Upper lobe of left lung (tissue), 4 donors: ENCODE results near the gene RAC3.

Experiments
- POLR2AphosphoS5 ChIP-seq, 2 donors: sonication (generic); formaldehyde crosslinking; IDR thresholded peaks; one replicate each; pipeline ENCODE4 v1.5.1; 2017; ENCODE audit warnings: antibody characterized with exemption in 2 of 2
- TF ChIP-seq, protein P1 (sequence below), 6 experiments: fragments of 450-650 bp in 4 of 6; fragments of 200-600 bp in 2 of 6; sonication (generic) in 2 of 6; IDR thresholded peaks; one replicate each; pipeline ENCODE4 v1.5.1; 2016 to 2019; ENCODE audit warnings: antibody characterized with exemption in 6 of 6

DNA sequence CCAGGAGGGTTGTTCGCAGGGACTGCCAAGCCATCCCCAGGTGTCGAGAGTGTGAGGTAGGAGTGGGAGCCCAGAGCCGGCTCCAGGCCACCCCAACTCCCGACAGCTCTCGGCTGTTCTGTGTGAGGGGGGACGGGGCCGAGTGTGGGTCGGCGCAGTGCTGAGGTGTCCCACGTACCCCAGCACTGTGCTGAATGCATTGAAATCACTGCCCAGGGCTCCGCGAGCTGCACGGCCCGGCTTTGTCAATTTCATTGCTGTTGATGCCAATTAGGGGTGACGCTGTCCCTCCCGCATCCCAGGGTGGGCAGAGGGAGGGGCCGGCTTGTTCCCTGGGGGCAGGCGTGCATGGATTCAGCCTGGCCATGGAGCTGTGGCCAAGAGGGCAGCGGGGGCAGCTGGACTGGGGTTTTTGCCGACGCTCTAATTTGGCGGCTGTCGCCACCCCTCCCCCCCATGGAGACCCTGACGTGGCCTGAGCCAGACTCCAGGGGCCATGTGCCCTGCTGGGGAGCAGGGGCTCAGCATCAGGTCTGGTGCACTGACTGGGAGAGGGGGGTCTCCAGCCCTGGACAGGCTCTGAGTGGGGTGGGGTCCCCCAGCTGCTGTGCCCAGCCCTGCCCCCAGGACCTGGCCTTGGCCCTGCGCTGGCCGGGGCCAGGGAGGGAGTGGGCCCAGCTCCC is 23.1 kb upstream of the RAC3 start:
- TF ChIP-seq, protein P1, sequence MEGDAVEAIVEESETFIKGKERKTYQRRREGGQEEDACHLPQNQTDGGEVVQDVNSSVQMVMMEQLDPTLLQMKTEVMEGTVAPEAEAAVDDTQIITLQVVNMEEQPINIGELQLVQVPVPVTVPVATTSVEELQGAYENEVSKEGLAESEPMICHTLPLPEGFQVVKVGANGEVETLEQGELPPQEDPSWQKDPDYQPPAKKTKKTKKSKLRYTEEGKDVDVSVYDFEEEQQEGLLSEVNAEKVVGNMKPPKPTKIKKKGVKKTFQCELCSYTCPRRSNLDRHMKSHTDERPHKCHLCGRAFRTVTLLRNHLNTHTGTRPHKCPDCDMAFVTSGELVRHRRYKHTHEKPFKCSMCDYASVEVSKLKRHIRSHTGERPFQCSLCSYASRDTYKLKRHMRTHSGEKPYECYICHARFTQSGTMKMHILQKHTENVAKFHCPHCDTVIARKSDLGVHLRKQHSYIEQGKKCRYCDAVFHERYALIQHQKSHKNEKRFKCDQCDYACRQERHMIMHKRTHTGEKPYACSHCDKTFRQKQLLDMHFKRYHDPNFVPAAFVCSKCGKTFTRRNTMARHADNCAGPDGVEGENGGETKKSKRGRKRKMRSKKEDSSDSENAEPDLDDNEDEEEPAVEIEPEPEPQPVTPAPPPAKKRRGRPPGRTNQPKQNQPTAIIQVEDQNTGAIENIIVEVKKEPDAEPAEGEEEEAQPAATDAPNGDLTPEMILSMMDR (IDR thresholded peaks at IDR 0.05), result no peak
- no peak for TF ChIP-seq POLR2AphosphoS5 (IDR thresholded peaks at IDR 0.05)
